Measurements from ENCODE around the gene TNRC6A.
"Not testable (repeated sequence)": the region's sequence is repeated elsewhere in the genome, so short reads cannot be mapped to it uniquely, and the experiment has no call there.

Gene TNRC6A

DNA sequence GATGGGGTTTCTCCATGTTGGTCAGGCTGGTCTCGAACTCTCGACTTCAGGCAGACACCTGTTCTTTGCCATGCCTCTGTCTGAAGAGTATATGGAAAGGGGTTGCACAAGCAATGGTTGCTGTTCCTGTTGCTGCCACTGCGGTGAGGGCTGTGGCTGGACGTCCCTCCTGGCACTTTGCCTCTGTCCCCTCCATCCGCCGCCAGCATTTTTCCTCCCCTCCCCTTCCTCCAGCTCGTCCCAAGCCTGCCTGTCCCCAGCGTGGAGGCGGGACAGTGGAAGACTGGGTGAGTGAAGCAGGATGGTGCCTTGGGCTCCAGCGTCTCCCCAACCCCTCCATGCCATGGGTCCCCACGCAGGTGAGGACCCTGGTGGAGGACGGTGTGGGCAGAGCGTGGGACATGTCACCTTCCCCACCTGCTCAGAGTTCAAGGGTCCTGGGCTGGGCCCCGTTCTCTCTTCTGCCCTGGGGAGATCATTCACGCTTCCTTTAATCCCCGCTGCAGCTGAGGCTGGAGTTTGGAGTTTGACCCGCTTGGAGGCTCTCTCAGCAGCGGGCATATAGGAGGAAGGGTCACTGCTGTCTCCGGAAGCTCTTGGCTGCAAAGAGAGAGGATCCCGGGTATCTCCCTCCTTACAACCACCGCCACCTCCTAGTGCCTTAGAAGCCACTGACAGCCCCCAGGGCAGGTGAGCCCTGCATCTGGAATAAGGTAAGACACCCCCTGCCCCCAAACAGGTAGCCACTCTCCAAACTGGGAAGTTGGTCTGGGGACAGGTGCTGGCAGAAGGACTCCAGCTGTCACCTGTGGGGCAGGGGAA is 116.5 kb downstream of the TNRC6A start, which contains the start of gene SLC5A11:
TSS of gene SLC5A11 (plus strand) at position 238 of the 822 bp plus-strand sequence. CDS start 12,681 bp downstream, outside the sequence.
- DNase-seq (ENCODE audit: low read depth in 2 of 2) = no peak

DNA sequence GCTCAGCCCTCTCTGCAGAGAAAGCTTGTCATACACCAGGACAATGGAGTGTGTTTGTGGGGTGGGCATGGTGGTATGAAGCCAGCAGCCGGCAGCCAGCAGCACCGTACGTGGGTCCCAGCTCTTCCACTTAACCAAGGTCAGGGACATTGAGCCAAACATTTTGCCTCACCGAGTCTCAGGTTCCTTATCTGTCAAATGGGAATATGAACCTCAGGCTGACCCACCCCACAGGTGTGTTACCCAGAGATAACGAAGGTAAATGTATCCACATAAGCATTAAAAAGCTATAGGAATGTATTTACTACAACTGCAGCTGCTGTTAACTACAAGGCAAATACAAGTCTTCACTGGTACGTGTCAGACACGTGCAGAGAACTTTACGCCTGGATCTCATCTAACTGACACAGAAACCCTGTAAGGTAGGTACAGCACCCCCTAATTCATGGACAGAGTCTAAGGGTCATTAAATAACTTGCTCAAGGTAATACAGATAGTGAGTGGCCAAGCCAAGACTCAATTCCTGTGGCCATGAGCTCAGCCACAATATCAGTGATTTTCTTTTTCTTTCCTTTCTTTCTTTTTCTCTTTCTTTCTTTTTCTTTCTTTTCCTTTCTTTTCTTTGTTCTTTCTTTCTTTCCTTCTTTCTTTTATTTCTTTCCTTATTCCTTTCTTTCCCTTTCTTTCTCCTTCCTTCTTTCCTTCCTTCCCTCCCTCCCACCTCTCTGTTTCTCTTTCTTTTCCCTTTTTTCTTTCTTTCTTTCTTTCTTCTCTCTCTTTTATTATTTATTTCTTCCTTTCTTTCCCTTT is 117.3 kb downstream of the TNRC6A start:
- no peak for DNase-seq (ENCODE audit: low read depth in 2 of 2)

DNA sequence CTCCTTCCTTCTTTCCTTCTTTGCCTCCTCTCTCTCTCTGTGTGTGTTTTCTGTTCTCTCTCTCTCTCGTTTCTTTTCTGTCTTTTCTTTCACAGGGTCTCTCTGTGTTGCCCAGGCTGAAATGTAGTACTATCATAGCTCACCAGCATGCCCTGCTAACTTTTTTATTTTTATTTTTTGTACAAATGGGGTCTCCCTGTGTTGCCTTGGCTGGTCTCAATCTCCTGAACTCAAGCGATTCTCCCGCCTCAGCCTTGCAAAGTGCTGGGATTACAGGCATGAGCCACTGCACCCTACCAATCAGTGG is 117.9 kb downstream of the TNRC6A start:
- no peak for DNase-seq (ENCODE audit: low read depth in 2 of 2)

DNA sequence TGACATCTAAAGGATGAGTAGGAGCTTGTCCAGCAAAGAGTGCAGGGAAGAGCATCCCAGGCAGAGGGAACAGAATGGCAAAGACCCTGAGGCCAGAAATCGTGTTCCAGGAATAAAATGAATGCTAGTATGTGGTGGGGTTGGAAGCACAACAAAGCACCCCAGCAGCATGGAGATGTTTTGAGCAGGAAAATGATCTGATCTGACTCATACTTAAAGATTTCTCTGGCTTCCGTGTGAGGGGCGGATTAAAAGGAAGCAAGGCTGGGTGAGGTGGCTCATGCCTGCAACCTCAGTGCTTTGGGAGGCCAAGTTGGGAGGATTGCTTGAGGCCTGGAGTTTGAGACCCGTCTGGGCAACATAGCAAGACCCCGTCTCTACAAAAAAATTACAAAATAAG is 118.6 kb downstream of the TNRC6A start:
- DNase-seq (ENCODE audit: low read depth in 2 of 2) = no peak

DNA sequence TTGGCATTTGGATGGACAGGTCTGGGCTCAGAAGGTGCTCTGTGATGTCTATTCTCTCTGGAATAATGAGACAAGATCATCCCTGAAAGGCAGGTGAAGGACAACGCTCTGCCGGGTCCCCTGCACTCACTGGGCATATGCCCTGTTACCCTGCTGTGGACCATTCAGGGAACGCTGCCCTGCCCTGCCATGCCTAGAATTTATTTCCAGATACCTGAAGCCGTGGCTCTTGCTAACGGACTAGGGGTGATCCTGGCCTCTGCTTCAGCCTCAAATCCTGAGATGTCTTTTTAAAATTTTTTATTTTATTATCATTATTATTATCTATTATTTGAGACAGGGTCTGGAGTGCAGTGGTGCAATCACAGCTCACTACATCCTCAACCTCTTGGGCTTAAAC is 120.2 kb downstream of the TNRC6A start:
- DNase-seq (ENCODE audit: low read depth in 2 of 2) = no peak

DNA sequence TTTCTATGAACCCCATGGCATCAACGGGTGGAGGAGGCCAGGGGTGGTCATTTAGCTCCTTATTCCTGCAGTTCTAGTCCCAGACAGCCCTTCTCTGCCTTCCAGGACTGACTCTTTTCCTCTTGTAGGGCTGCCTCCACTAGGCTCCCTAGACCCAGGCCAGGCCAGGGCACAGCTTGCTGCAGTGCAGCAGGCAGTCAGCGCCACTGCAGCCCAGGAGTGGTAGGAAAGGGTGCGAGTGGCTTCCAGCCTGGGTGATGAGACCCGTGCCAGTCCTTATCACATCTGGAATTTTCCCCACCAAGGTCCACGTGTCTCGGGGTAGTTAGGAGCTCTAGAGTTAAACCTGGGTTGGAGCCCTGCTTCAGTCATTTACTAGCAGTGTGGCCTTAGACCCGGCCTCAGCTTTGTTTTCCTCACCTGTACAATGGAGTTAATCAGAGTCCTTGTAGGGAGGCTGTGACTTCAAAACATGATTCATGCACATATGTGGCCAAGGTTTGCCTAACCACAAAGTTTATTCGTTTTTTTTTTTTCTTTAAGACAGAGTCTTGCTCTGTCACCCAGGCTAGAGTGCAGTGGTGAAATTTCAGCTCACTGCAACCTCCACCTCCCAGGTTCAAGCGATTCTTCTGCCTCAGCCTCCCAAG is 121.0 kb downstream of the TNRC6A start:
- DNase-seq (ENCODE audit: low read depth in 2 of 2) = no peak

DNA sequence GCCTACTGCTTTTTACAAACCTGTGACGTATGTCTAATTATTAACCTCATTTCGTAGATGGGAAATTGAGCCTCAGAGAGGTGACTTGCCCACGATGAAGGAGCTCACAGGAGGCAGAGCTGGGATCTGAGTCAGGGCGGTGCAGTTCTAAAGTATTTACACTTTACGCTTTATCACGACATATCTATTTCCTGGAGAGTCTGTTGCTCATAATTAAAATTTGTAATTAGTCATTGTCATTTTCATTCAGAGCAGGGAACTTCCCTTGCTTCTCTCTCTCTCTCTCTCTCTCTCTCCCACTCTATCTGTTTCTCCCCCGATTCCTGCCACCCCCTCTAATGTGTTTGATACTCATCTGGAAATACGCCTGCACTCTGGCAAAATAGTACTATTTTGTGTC is 122.2 kb downstream of the TNRC6A start:
- DNase-seq (ENCODE audit: low read depth in 2 of 2) = no peak

DNA sequence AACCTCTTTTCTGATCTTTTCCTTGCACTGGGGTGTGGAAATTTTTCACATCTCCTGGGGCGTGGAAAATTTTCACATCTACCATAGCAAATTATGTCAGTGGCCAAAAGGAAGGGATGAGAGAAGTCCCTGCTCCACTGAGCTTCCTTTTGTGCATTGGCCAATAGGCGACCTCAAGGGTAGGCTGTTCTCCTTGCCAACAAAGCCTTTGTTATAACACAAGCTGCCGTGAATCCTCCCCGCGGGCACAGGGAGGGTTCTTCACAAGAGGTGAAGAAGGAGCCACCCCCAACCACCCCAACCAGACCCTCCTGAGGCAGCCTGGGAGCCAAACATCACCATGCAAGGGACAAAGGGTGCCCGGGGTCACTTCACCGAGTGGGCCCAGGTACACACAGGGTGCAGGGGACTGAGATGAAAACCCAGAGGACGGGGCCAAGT is 122.8 kb downstream of the TNRC6A start:
- no peak for DNase-seq (ENCODE audit: low read depth in 2 of 2)

DNA sequence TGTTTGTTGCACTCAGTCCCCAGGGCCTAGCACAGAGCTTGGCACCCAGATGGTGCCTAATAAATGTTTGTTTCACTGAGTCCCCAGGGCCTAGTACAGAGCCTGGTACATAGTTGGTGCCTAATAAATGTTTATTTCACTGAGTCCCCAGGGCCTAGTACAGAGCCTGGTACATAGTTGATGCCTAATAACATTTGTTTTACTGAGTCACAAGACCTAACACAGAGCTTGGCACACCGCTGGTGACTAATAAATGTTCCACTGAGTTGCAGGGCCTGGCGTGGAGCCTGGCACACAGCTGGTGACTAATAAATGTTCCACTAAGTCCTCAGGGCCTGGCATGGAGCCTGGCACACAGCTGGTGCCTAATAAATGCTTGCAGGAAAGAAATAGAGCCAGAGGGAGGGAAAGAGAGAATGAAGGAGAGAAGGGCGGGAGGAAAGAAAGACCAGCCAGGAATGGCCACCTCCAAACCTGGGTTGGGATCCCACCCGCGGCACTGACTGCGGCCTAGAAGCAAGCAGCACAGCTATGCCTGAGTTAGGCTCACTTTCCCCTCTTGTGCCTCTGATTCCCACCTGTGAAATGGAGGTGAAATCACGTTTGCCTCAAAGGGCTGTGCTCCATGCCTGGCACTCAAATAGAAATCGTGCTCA is 123.8 kb downstream of the TNRC6A start:
- DNase-seq (ENCODE audit: low read depth in 2 of 2) = no peak

DNA sequence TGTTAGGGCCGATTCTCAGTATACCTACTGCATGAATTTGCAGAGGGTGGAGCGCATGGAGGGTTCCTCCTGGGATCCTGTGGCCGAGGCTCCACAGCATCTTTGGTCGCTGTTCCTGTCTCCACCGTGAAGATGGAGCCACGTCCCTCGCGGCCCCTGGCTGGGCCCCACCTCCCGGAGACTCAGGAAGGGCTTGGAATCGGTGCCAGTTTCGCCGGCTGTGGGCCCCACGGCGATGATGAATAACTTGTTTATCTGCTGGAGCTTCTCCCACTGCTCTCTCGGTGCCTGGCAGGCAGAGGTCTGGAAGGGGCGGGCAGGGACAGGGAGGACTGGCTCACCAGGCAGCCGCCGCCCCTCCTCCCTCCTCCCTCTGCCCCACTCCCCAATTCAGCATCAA is 124.4 kb downstream of the TNRC6A start:
- DNase-seq (ENCODE audit: low read depth in 2 of 2) = no peak

DNA sequence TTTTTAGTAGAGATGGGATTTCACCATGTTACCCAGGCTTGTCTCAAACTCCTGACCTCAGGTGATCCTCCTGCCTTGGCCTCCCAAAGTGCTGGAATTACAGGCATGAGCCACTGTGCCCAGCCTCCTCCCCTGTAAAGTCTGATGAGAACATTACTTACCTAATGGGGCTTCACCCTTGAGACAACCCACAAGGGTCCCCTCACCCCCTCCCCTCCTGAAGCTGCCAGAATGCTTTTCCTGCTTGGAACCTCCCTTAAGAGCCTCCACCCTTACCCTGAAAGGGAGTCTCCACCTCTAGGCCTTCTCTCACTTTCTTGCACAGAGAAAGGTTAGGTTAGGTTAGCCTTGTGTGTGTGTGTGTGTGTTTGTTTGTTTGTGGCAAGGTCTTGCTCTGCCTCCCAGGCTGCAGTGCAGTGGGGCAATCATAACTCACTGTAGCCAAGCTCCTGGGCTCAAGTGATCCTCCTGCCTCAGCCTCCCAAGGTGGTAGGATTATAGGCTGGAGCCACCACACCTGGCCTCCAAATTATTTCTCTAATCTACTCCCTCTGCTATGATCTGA is 125.2 kb downstream of the TNRC6A start:
- DNase-seq (ENCODE audit: low read depth in 2 of 2) = no peak

DNA sequence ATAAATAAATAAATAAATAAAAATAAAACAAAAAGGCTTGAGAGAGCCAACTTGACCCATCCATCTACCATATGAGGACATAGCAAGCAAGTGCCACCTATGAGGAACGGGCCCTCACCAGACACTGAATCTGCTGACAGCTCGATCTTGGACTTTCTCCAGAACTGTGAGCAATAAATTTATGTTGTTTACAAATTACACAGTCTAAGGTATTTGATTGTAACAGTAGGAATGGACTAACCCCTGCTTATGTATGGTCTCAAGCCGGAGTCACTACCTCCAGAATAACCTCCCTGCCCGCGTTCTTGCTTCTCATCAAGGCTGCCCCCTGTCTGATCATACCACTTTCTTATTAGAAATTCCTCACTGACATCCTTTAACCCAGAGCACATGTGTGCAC is 126.2 kb downstream of the TNRC6A start:
- DNase-seq (ENCODE audit: low read depth in 2 of 2) = no peak

DNA sequence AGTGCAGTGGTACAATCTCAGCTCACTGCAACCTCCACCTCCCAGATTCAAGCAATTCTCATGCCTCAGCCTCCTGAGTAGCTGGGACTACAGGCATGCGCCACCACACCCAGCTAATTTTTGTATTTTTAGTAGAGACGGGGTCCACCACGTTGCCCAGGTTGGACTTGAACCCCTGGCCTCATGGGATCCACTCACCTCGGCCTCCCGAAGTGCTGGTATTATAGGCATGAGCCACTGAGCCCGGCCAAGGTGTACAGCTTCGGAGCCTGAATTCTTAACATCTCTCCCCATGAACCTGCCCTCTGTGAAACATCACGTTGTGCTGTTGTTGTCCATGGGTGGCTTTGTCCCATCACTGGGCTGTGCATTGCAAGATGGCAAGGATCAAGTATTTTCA is 127.4 kb downstream of the TNRC6A start:
- not testable (repeated sequence) for DNase-seq (ENCODE audit: low read depth in 2 of 2)

DNA sequence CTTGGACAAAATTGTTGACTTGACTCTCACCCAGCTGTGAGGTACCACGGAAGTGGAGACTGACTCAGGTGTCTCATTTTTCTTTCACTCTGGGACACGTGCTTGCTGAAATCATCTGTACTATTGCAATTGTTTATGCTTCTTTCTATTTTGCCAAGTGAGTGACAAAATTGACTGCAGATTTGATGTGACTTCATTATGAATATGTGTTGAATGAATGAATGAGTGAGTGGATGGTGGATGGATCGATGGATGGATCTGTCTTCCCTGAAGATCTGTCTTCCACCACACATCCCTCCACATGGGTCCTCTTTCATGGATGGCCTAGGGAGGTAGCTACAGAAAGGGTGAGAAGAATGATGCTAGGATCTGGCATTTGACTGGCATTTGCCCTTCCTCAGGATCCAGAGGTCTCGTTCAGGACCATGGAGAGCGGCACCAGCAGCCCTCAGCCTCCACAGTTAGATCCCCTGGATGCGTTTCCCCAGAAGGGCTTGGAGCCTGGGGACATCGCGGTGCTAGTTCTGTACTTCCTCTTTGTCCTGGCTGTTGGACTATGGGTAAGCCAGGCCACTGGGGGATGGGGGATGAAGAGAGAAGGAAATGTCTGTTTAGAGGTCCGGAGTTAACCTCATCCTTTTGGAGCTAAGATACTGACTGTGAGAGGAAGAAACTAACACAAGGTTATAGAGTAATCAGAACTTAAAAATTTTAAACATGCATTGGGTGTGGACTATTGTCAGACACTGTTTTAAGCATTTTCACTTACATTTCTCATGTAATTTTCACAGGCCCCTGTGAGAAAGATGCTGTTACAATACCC is 129.0 kb downstream of the TNRC6A start:
- peak in 1 of 2 donors; percentile 5 for DNase-seq (ENCODE audit: low read depth in 2 of 2)

DNA sequence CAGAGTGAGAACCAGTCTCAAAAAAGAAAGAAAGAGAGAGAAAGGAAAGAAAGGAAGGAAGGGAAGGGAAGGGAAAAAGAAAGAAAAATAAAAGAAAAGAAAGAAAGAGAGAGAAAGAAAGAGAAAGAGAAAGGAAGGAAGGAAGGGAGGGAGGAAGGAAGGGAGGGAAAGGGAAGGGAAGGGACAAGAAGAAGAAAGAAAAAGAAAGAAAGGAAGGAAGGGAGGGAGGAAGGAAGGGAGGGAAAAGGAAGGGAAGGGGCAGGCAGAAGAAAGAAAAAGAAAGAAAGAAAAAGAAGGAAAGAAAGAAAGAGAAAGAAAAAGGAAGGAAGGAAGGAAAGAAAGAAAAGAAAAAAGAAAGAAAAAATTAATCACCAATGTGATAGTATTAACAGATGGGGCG is 132.0 kb downstream of the TNRC6A start:
- DNase-seq (ENCODE audit: low read depth in 2 of 2) = no peak

DNA sequence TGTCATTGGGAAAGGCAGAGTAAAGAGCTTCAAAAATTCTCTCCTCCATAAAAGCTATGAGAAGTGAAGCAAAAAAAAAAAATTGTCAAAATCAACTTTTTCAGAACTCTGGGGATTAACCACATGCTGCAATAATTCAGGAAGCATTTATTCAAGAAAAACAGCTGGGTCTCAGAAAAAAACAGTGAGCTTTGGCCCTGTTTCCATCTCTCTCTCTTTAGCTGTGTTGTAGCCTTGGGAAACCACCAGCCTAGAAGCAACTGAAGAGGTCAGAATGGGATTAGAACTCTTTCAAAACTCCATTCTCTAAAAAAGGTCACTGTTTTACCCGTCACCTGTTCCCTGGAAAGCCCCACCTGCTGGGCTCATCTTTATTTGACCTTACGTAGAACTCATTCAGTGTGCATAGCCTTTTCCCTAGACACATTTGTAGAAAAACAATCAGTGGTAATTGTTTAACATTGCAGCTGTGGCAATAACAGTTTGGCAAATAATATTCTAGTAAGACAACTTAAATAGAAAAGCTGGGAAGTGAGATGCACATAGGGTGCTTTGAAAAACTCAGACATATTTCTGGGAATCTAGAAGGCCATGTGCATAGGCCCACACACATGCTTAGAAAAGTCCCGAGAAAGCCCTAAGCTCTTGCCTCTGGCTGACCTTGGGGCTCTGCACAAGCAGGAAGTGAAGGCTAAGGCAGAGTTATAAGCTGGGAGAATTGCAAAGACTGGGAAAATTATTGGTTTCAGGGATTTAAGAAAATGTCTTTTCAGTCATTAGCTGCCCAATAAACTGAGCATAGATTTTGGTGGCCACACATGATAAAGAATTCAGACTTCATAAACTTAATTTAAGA is 134.4 kb downstream of the TNRC6A start:
- DNase-seq (ENCODE audit: low read depth in 2 of 2) = no peak

DNA sequence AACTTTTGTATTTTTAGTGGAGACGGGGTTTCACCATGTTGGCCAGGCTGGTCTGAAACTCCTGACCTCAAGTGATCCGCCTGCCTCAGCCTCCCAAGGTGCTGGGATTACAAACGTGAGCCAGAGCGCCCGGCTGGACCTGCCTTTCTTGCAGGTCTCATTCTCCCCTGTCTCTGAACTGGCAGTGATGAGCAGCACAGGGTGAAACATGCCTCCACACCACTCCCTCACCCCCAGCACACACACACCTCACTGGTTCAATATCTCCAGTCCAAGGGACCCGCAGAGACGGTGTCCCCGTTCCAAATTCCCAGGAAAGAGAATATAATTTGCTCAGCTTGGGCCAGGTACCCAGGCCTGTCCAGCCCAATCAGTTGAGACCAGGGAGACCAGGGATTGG is 139.6 kb downstream of the TNRC6A start:
- no peak for DNase-seq (ENCODE audit: low read depth in 2 of 2)

DNA sequence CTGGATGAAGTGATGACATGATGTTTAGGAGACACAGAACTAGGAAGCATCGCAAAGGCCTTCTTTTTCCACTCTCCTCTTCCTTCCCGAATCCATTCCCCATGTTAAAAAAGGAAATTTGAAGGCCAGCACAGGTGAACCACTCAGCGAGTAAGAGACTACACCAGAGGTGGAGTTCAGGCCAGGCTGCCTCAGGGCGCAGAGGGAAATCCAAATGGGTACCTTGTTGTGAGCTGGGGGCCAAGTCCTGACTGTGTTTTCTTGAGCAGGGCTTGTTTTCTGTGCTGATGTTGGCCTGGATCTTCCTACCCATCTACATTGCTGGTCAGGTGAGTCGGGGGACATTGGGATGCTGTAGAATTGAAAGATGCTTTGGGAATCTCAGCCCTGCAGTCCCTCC is 142.4 kb downstream of the TNRC6A start:
- no peak for DNase-seq (ENCODE audit: low read depth in 2 of 2)

DNA sequence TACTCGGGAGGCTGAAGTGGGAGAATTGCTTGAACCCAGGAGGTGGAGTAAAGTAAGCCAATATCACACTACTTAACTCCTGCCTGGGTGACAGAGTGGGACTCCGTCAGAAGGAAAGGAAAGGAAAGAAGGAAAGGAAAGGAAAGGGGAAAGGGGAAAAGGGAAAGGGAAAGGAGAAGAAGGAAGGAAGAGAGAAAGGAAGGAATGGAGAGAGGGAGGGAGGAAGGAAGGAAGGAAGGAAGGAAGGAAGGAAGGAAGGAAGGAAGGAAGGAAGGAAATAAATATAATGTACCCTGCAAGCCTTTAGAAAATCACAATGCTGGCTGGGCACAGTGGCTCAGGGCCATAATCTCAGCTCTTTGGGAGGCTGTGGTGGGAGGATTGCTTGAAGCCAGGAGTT is 143.6 kb downstream of the TNRC6A start:
- no peak for DNase-seq (ENCODE audit: low read depth in 2 of 2)

DNA sequence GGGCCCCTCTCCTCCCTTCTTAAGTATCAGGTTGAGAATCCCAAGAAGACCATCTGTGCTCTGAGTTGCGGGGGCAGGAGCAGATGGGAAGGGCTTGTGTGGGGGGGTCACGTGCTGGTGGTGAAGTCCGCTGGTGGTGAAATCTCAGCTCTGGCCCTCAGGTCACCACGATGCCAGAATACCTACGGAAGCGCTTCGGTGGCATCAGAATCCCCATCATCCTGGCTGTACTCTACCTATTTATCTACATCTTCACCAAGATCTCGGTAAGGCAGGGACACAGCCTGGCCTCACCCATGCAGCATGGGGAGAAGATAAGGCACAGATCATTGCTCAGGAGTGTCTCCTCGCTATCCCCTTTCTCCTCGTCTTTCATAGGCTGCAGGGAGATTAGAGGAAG is 146.0 kb downstream of the TNRC6A start:
- DNase-seq (ENCODE audit: low read depth in 2 of 2) = no peak
